IPS DF 4.7 (cell line): ENCODE measurements around the gene STIM2.

ENCODE experiments used
- DNase-seq: peaks from one replicate; pipeline ENCODE4 v3.0.0-alpha.2; 2013; ENCODE audit warnings: low spot score; ENCODE audit errors: extremely low read depth

The STIM2 gene

GRCh38 chr4:26900765-26901164 lies 40.1 kb downstream of the STIM2 start:
- no peak for DNase-seq

GRCh38 chr4:26905172-26905571 lies 44.5 kb downstream of the STIM2 start:
- no peak for DNase-seq

GRCh38 chr4:26907731-26908599 lies 47.3 kb downstream of the STIM2 start:
- DNase-seq: no peak

- DNase-seq: no peak
These were observed 48.7 kb downstream of the STIM2 start for GRCh38 chr4:26909369-26909768.

- no peak for DNase-seq
These were observed 50.6 kb downstream of the STIM2 start for GRCh38 chr4:26911254-26911653.

GRCh38 chr4:26912069-26912468 lies 51.4 kb downstream of the STIM2 start:
- no peak for DNase-seq

GRCh38 chr4:26912810-26913209 lies 52.2 kb downstream of the STIM2 start:
- DNase-seq: no peak

- no peak for DNase-seq
These were observed 55.6 kb downstream of the STIM2 start for GRCh38 chr4:26916195-26916594.

- no peak for DNase-seq
These were observed 70.3 kb downstream of the STIM2 start for GRCh38 chr4:26930964-26931363.

GRCh38 chr4:26931451-26931850 lies 70.8 kb downstream of the STIM2 start:
- DNase-seq: no peak

GRCh38 chr4:26931966-26932365 lies 71.3 kb downstream of the STIM2 start:
- no peak for DNase-seq

- no peak for DNase-seq
These were observed 74.8 kb downstream of the STIM2 start for GRCh38 chr4:26935397-26935796.

GRCh38 chr4:26936284-26937065 lies 75.8 kb downstream of the STIM2 start:
- DNase-seq: no peak

- DNase-seq: no peak
These were observed 76.5 kb downstream of the STIM2 start for GRCh38 chr4:26937139-26937538.

- no peak for DNase-seq
These were observed 76.9 kb downstream of the STIM2 start for GRCh38 chr4:26937567-26937966.

GRCh38 chr4:26938516-26938915 lies 77.9 kb downstream of the STIM2 start:
- no peak for DNase-seq

GRCh38 chr4:26941951-26942350 lies 81.3 kb downstream of the STIM2 start:
- no peak for DNase-seq

- no peak for DNase-seq
These were observed 82.2 kb downstream of the STIM2 start for GRCh38 chr4:26942871-26943270.

- DNase-seq: no peak
These were observed 82.8 kb downstream of the STIM2 start for GRCh38 chr4:26943391-26943790.

- DNase-seq: no peak
These were observed 85.2 kb downstream of the STIM2 start for GRCh38 chr4:26945794-26946193.

GRCh38 chr4:26947318-26947717 lies 86.7 kb downstream of the STIM2 start:
- no peak for DNase-seq

GRCh38 chr4:26950446-26950845 lies 89.8 kb downstream of the STIM2 start:
- no peak for DNase-seq

GRCh38 chr4:26952891-26953290 lies 92.2 kb downstream of the STIM2 start:
- no peak for DNase-seq
